ENCODE results near the gene CBFA2T3.

GRCh38 chr16:88826070-88826840 is 150.8 kb downstream of the CBFA2T3 start:
- no peak for TF ChIP-seq POLR2AphosphoS5 (IDR thresholded peaks at IDR 0.05; ENCODE audit: low read depth, low read length)
- TF ChIP-seq REST (IDR thresholded peaks at IDR 0.05; ENCODE audit: insufficient read depth in 1 of 2, low read depth in 2 of 2, low read length in 2 of 2), result no peak
- no peak for TF ChIP-seq SIN3A (IDR thresholded peaks at IDR 0.05; ENCODE audit: borderline replicate concordance, insufficient read depth, low read length)
- TF ChIP-seq FOXP2 (optimal IDR thresholded peaks at IDR 0.05; ENCODE audit: borderline replicate concordance, extremely low read depth, extremely low read length, insufficient read depth), result no peak
